Smooth muscle cell (in vitro differentiated cells): ENCODE results near the gene CYYR1. TPM values are rescaled to one million over a fixed set of nuclear protein-coding genes. Genes with fewer than 3 reads are reported as not detected.

Source experiments
- DNase-seq: peaks from one replicate; lab custom pipeline; 2025; ENCODE audit not compliant: unreplicated experiment; lab: John Stamatoyannopoulos, UW
- H2AFZ ChIP-seq: fragments of 200-600 bp; sonication (generic); 2 replicates; pipeline ENCODE4 v1.6.0; 2016; ENCODE audit warnings: antibody characterized with exemption, low read depth, mild to moderate bottlenecking
- H3F3A ChIP-seq: fragments of 200-600 bp; sonication (generic); 2 replicates; pipeline ENCODE4 v1.6.0; 2017; ENCODE audit warnings: antibody characterized with exemption, low read depth
- H3K27ac ChIP-seq: fragments of 200-600 bp; sonication (generic); 2 replicates; pipeline ENCODE4 v1.5.1; 2016; ENCODE audit warnings: low read depth, mild to moderate bottlenecking
- H3K27me3 ChIP-seq: fragments of 200-600 bp; sonication (generic); 2 replicates; pipeline ENCODE4 v1.6.1; 2016; ENCODE audit warnings: low read depth, mild to moderate bottlenecking
- H3K36me3 ChIP-seq: fragments of 200-600 bp; sonication (generic); 2 replicates; pipeline ENCODE4 v1.5.1; 2016; ENCODE audit warnings: low read depth
- H3K4me1 ChIP-seq: fragments of 200-600 bp; sonication (generic); 2 replicates; pipeline ENCODE4 v1.5.1; 2016; ENCODE audit warnings: low read depth
- H3K4me2 ChIP-seq: fragments of 200-600 bp; sonication (generic); 2 replicates; pipeline ENCODE4 v1.6.0; 2016; ENCODE audit warnings: mild to moderate bottlenecking
- H3K4me3 ChIP-seq: fragments of 200-600 bp; sonication (generic); 2 replicates; pipeline ENCODE4 v1.5.1; 2016; ENCODE audit warnings: mild to moderate bottlenecking
- H3K79me2 ChIP-seq: fragments of 200-600 bp; sonication (generic); 2 replicates; pipeline ENCODE4 v1.6.0; 2016; ENCODE audit warnings: low read depth, mild to moderate bottlenecking
- H3K9ac ChIP-seq: fragments of 200-600 bp; sonication (generic); 2 replicates; pipeline ENCODE4 v1.6.0; 2016; ENCODE audit warnings: low read depth
- H3K9me3 ChIP-seq: fragments of 200-600 bp; sonication (generic); replicated peaks from 2 replicates; pipeline ENCODE4 v1.5.1; 2016; ENCODE audit warnings: low read depth
- H4K20me1 ChIP-seq: fragments of 200-600 bp; sonication (generic); 2 replicates; pipeline ENCODE4 v1.6.0; 2016; ENCODE audit warnings: low read depth
- WGBS: methylation state at CpG from one replicate; pipeline ENCODE4 v1.1.7; 2016; ENCODE audit warnings: low lambda C conversion rate; 5-methylcytosine and 5-hydroxymethylcytosine counted together
- polyA plus RNA-seq: library from polyadenylated mRNA; unstranded; fragments of >200 nt; fragmentation: Nextera tagmentation; extraction: Ambion mirVana; gene quantifications from 2 replicates; pipeline ENCODE4 v1.2.1, GENCODE V29; 2016
- total RNA-seq: library from RNA; depleted of rRNA; stranded (reverse); fragments of >200 nt; gene quantifications from 2 replicates; pipeline ENCODE4 v1.2.3, GENCODE V29; 2014
- TF ChIP-seq, protein P1 (sequence below): fragments of 200-600 bp; sonication (generic); IDR thresholded peaks from 2 replicates; pipeline ENCODE4 v1.5.1; 2017; ENCODE audit warnings: borderline replicate concordance, mild to moderate bottlenecking, antibody characterized with exemption; ENCODE audit not compliant: insufficient read depth, poor library complexity, severe bottlenecking

Gene CYYR1
- total and polyA plus RNA-seq, 2 experiments from 2014 or later: 4.0 TPM

GRCh38 chr21:26528882-26529281, 44.2 kb downstream of the CYYR1 start:
- no peaks in the 10 kb centered on the region for H3K27me3 ChIP-seq
- no peak overlapping the region for H3K4me2 ChIP-seq
- no peaks in the 10 kb centered on the region for H3K4me1 ChIP-seq
- TF ChIP-seq, protein P1, sequence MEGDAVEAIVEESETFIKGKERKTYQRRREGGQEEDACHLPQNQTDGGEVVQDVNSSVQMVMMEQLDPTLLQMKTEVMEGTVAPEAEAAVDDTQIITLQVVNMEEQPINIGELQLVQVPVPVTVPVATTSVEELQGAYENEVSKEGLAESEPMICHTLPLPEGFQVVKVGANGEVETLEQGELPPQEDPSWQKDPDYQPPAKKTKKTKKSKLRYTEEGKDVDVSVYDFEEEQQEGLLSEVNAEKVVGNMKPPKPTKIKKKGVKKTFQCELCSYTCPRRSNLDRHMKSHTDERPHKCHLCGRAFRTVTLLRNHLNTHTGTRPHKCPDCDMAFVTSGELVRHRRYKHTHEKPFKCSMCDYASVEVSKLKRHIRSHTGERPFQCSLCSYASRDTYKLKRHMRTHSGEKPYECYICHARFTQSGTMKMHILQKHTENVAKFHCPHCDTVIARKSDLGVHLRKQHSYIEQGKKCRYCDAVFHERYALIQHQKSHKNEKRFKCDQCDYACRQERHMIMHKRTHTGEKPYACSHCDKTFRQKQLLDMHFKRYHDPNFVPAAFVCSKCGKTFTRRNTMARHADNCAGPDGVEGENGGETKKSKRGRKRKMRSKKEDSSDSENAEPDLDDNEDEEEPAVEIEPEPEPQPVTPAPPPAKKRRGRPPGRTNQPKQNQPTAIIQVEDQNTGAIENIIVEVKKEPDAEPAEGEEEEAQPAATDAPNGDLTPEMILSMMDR: no peak
- no peak for DNase-seq
- no peak overlapping the region for H2AFZ ChIP-seq
- no peaks in the 10 kb centered on the region for H3F3A ChIP-seq
- H3K9ac ChIP-seq: no peak overlapping the region
- H3K4me3 ChIP-seq: no peak overlapping the region
- no peaks in the 10 kb centered on the region for H3K79me2 ChIP-seq
- H4K20me1 ChIP-seq: no peaks in the 10 kb centered on the region
- H3K9me3 ChIP-seq: no peaks in the 10 kb centered on the region
- H3K27ac ChIP-seq: no peak overlapping the region
- no peaks in the 10 kb centered on the region for H3K36me3 ChIP-seq

DNA sequence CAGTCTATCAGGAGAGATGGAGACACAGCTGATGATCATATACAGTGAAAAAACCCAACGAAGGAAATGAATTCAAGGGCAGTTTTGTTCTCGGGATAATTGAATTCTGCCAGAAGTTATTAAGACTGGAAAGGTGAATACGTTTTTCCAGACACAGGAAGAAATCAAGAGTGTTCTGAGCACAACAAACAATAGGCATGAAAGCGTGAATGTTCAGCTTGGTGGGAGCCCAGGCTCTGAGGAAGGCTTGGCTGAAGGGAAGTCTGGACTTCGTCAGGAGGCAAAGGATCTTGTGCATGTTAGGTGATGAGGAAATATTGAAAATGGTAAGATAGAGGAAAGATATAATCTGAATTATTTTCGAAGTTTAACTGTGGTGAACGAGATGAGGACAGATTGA, 50.4 kb downstream of the CYYR1 start:
- TF ChIP-seq, protein P1: no peak
- H3K27me3 ChIP-seq: no peaks in the 10 kb centered on the region
- 76% methylated on average over 7 of the region's 7 CpGs for WGBS
- no peak overlapping the region for H2AFZ ChIP-seq
- H3K79me2 ChIP-seq: no peaks in the 10 kb centered on the region
- H3K9ac ChIP-seq: no peak overlapping the region
- H3K36me3 ChIP-seq: no peaks in the 10 kb centered on the region
- no peak overlapping the region for H3K4me2 ChIP-seq
- H4K20me1 ChIP-seq: no peaks in the 10 kb centered on the region
- no peaks in the 10 kb centered on the region for H3F3A ChIP-seq
- H3K27ac ChIP-seq: no peak overlapping the region
- DNase-seq: no peak
- H3K9me3 ChIP-seq: no peaks in the 10 kb centered on the region
- no peak overlapping the region for H3K4me3 ChIP-seq
- no peaks in the 10 kb centered on the region for H3K4me1 ChIP-seq

DNA sequence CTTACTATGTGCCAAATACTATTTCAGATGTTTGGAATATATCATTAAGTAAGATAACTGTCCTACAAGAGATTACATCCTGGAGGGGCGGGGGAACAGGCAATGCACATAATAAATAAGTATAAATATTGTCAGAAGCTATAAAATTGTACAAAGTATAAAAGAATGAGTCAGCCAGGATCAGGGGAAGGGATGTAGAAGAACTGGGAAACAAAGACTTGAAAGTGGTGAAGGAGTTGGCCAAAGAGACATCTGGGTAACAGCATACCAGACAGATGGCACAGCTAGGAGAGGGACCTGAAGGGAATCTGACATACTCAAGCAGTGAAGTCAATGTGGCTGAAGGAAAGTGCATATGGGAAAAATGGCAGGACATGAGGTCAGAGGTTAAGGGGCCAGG, 53.9 kb downstream of the CYYR1 start:
- Histone ChIP-seq H3F3A (no peaks in the 10 kb centered on the region), H3K4me1 (no peaks in the 10 kb centered on the region), H3K4me3 (no peak overlapping the region), H3K79me2 (no peaks in the 10 kb centered on the region), H3K27me3 (no peaks in the 10 kb centered on the region), H3K27ac (no peak overlapping the region), H2AFZ (no peak overlapping the region), H3K36me3 (no peaks in the 10 kb centered on the region), H3K4me2 (no peak overlapping the region), H3K9ac (no peak overlapping the region), H4K20me1 (no peaks in the 10 kb centered on the region), H3K9me3 (no peaks in the 10 kb centered on the region)
- WGBS: 95% methylated on average over 1 of the region's 1 CpG
- no peak for DNase-seq
- TF ChIP-seq, protein P1: no peak

GRCh38 chr21:26515257-26515656, 57.8 kb downstream of the CYYR1 start:
- 84% methylated on average over 3 of the region's 3 CpGs for WGBS
- H3K9me3 ChIP-seq: no peaks in the 10 kb centered on the region
- H3K4me3 ChIP-seq: no peak overlapping the region
- TF ChIP-seq, protein P1: no peak
- no peak overlapping the region for H3K27ac ChIP-seq
- H3K79me2 ChIP-seq: no peaks in the 10 kb centered on the region
- no peaks in the 10 kb centered on the region for H3K4me1 ChIP-seq
- H3K36me3 ChIP-seq: no peaks in the 10 kb centered on the region
- H3K9ac ChIP-seq: no peak overlapping the region
- H3K27me3 ChIP-seq: no peaks in the 10 kb centered on the region
- H2AFZ ChIP-seq: no peak overlapping the region
- H4K20me1 ChIP-seq: no peaks in the 10 kb centered on the region
- no peak for DNase-seq
- H3K4me2 ChIP-seq: no peak overlapping the region
- H3F3A ChIP-seq: no peaks in the 10 kb centered on the region
